Measurements from ENCODE around the gene AKAP6. TPM values are rescaled to one million over a fixed set of nuclear protein-coding genes. Genes with fewer than 3 reads are reported as not detected.

Gene AKAP6
- total and polyA plus RNA-seq, 4 donors: 0.42 to 3.2 (median 1.7) TPM

DNA sequence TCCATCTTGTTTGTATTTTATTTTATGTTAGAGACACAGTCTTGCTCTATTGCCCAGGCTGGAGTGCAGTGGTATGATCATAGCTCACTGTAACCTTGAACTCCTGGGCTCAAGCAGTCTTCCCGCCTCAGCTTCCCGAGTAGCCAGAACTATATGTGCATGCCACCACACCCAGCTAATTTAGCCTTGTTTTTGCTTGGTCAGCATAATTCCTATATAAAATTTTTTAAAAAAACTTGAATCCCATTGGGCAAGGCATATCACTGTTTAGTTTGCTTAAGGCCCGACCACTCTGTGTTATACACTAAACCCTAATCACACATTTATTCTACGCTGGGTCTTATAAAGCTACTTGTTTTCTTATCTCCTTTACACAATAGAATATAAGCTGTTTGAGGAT lies 266.4 kb downstream of the AKAP6 start (continued):
- TF ChIP-seq, protein P1, sequence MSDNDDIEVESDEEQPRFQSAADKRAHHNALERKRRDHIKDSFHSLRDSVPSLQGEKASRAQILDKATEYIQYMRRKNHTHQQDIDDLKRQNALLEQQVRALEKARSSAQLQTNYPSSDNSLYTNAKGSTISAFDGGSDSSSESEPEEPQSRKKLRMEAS (IDR thresholded peaks at IDR 0.05): no peak
- no peak for TF ChIP-seq FOXA1 (IDR thresholded peaks at IDR 0.05)
- TF ChIP-seq, protein P2, sequence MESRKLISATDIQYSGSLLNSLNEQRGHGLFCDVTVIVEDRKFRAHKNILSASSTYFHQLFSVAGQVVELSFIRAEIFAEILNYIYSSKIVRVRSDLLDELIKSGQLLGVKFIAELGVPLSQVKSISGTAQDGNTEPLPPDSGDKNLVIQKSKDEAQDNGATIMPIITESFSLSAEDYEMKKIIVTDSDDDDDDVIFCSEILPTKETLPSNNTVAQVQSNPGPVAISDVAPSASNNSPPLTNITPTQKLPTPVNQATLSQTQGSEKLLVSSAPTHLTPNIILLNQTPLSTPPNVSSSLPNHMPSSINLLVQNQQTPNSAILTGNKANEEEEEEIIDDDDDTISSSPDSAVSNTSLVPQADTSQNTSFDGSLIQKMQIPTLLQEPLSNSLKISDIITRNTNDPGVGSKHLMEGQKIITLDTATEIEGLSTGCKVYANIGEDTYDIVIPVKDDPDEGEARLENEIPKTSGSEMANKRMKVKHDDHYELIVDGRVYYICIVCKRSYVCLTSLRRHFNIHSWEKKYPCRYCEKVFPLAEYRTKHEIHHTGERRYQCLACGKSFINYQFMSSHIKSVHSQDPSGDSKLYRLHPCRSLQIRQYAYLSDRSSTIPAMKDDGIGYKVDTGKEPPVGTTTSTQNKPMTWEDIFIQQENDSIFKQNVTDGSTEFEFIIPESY (IDR thresholded peaks at IDR 0.05): no peak

DNA sequence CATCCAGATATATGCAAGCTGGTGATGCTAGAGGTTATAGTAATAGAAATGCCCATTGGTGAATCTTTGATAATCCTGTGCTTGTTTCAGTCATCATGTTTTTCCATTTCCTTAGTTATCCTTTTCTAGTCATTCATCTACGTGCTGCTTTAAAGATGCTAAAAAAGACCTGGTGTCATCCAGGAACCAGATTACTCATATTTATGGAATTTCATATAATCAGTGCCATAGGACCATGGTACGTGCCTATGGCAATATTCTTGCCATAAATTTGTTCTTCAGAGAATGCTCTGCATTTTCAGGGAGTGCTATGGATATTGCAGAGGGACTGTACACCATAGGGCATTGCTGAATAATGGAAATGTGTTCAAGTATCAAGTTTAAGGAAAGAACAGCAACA lies 267.3 kb downstream of the AKAP6 start:
- H3K9me3 ChIP-seq (ENCODE audit: control insufficient read depth in 4 of 4, low read length in 3 of 4): no peaks in the 10 kb centered on the region

More for the DNA sequence above, 267.3 kb downstream of the AKAP6 start:
- H3K27ac ChIP-seq (ENCODE audit: low read depth in 1 of 2, low read length in 2 of 2): no peak overlapping the region
- no peak overlapping the region for H3K4me3 ChIP-seq (ENCODE audit: low read depth in 1 of 3, low read length in 3 of 3)
- no peaks in the 10 kb centered on the region for H3K27me3 ChIP-seq (ENCODE audit: control insufficient read depth in 4 of 4, insufficient read depth in 4 of 4, low read length in 3 of 4)
- H3K9ac ChIP-seq (ENCODE audit: low read depth in 1 of 2, low read length in 2 of 2): no peak overlapping the region
- H3K36me3 ChIP-seq (ENCODE audit: control insufficient read depth in 4 of 4, insufficient read depth in 3 of 4, low read depth in 1 of 4, low read length in 3 of 4): no peaks in the 10 kb centered on the region
- H3K4me1 ChIP-seq (ENCODE audit: control insufficient read depth in 4 of 4, insufficient read depth in 4 of 4, low read length in 3 of 4): no peaks in the 10 kb centered on the region
- no peak for DNase-seq (ENCODE audit: low spot score)
- 94% methylated on average over 2 of the region's 2 CpGs for WGBS
- TF ChIP-seq, protein P3, sequence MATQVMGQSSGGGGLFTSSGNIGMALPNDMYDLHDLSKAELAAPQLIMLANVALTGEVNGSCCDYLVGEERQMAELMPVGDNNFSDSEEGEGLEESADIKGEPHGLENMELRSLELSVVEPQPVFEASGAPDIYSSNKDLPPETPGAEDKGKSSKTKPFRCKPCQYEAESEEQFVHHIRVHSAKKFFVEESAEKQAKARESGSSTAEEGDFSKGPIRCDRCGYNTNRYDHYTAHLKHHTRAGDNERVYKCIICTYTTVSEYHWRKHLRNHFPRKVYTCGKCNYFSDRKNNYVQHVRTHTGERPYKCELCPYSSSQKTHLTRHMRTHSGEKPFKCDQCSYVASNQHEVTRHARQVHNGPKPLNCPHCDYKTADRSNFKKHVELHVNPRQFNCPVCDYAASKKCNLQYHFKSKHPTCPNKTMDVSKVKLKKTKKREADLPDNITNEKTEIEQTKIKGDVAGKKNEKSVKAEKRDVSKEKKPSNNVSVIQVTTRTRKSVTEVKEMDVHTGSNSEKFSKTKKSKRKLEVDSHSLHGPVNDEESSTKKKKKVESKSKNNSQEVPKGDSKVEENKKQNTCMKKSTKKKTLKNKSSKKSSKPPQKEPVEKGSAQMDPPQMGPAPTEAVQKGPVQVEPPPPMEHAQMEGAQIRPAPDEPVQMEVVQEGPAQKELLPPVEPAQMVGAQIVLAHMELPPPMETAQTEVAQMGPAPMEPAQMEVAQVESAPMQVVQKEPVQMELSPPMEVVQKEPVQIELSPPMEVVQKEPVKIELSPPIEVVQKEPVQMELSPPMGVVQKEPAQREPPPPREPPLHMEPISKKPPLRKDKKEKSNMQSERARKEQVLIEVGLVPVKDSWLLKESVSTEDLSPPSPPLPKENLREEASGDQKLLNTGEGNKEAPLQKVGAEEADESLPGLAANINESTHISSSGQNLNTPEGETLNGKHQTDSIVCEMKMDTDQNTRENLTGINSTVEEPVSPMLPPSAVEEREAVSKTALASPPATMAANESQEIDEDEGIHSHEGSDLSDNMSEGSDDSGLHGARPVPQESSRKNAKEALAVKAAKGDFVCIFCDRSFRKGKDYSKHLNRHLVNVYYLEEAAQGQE (IDR thresholded peaks at IDR 0.05): no peak
- no peak for TF ChIP-seq FOXA2 (IDR thresholded peaks at IDR 0.05)
- no peak for TF ChIP-seq RAD21 (IDR thresholded peaks at IDR 0.05)
- no peak for TF ChIP-seq RXRA (IDR thresholded peaks at IDR 0.05)
- TF ChIP-seq GABPA (IDR thresholded peaks at IDR 0.05 in 1 of 2, conservative IDR thresholded peaks at IDR 0.05 in 1 of 2): no peak
- no peak for TF ChIP-seq SP1 (IDR thresholded peaks at IDR 0.05)
- TF ChIP-seq JUND (IDR thresholded peaks at IDR 0.05): no peak
- TF ChIP-seq, protein P4, sequence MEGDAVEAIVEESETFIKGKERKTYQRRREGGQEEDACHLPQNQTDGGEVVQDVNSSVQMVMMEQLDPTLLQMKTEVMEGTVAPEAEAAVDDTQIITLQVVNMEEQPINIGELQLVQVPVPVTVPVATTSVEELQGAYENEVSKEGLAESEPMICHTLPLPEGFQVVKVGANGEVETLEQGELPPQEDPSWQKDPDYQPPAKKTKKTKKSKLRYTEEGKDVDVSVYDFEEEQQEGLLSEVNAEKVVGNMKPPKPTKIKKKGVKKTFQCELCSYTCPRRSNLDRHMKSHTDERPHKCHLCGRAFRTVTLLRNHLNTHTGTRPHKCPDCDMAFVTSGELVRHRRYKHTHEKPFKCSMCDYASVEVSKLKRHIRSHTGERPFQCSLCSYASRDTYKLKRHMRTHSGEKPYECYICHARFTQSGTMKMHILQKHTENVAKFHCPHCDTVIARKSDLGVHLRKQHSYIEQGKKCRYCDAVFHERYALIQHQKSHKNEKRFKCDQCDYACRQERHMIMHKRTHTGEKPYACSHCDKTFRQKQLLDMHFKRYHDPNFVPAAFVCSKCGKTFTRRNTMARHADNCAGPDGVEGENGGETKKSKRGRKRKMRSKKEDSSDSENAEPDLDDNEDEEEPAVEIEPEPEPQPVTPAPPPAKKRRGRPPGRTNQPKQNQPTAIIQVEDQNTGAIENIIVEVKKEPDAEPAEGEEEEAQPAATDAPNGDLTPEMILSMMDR (IDR thresholded peaks at IDR 0.05; ENCODE audit: low read depth, low read length, missing input control): no peak
- TF ChIP-seq FOXA1 (IDR thresholded peaks at IDR 0.05): no peak
- TF ChIP-seq, protein P2 (IDR thresholded peaks at IDR 0.05): no peak
- TF ChIP-seq NR2F2 (IDR thresholded peaks at IDR 0.05): no peak
- TF ChIP-seq EGR1 (IDR thresholded peaks at IDR 0.05; ENCODE audit: low read depth in 2 of 2): no peak
- TF ChIP-seq HNF4A (conservative IDR thresholded peaks at IDR 0.05): no peak
- TF ChIP-seq, protein P5, sequence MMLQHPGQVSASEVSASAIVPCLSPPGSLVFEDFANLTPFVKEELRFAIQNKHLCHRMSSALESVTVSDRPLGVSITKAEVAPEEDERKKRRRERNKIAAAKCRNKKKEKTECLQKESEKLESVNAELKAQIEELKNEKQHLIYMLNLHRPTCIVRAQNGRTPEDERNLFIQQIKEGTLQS (IDR thresholded peaks at IDR 0.05): no peak
